ENCODE measurements around the gene PRKCB.
"Not testable (repeated sequence)": the region's sequence is repeated elsewhere in the genome, so short reads cannot be mapped to it uniquely, and the experiment has no call there.

DNA sequence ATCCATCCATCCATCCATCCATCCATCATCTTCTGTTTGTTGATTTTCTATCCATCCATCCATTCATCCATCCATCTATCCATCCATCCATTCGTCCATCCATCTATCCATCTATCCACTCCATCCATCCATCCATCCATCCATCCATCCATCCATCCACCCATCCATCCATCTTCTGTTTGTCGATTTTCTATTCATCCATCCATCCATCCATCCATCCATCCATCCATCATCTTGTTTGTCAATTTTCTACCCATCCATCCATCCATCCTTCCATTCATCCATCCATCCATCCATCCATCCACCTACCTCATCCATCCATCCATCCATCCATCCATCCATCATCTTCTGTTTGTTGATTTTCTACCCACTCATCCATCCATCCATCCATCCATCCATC is 97.9 kb downstream of the PRKCB start:
- TF ChIP-seq, protein P1, sequence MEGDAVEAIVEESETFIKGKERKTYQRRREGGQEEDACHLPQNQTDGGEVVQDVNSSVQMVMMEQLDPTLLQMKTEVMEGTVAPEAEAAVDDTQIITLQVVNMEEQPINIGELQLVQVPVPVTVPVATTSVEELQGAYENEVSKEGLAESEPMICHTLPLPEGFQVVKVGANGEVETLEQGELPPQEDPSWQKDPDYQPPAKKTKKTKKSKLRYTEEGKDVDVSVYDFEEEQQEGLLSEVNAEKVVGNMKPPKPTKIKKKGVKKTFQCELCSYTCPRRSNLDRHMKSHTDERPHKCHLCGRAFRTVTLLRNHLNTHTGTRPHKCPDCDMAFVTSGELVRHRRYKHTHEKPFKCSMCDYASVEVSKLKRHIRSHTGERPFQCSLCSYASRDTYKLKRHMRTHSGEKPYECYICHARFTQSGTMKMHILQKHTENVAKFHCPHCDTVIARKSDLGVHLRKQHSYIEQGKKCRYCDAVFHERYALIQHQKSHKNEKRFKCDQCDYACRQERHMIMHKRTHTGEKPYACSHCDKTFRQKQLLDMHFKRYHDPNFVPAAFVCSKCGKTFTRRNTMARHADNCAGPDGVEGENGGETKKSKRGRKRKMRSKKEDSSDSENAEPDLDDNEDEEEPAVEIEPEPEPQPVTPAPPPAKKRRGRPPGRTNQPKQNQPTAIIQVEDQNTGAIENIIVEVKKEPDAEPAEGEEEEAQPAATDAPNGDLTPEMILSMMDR (IDR thresholded peaks at IDR 0.05) = not testable (repeated sequence)
- not testable (repeated sequence) for TF ChIP-seq POLR2A (IDR thresholded peaks at IDR 0.05)
